GM18502 (cell line): ENCODE measurements around the gene QSOX1.

ENCODE experiments used
- ATAC-seq: cut with Tn5 transposase; IDR thresholded peaks from one replicate; pipeline ENCODE4 v1.9.1; 2021; ENCODE audit warnings: mild to moderate bottlenecking; ENCODE audit not compliant: unreplicated experiment, poor library complexity

QSOX1 gene

GRCh38 chr1:180230416-180230790, 75.7 kb downstream of the QSOX1 start:
- ATAC-seq = no peak

- ATAC-seq = no peak
Observed at GRCh38 chr1:180230791-180231505, 76.3 kb downstream of the QSOX1 start.

GRCh38 chr1:180231506-180231921, 76.8 kb downstream of the QSOX1 start:
- ATAC-seq = no peak

- no peak for ATAC-seq
Observed at GRCh38 chr1:180231936-180232335, 77.3 kb downstream of the QSOX1 start.

- ATAC-seq = no peak
Observed at GRCh38 chr1:180232521-180233043, 77.9 kb downstream of the QSOX1 start.

GRCh38 chr1:180233191-180234011, 78.7 kb downstream of the QSOX1 start:
- ATAC-seq = no peak

DNA sequence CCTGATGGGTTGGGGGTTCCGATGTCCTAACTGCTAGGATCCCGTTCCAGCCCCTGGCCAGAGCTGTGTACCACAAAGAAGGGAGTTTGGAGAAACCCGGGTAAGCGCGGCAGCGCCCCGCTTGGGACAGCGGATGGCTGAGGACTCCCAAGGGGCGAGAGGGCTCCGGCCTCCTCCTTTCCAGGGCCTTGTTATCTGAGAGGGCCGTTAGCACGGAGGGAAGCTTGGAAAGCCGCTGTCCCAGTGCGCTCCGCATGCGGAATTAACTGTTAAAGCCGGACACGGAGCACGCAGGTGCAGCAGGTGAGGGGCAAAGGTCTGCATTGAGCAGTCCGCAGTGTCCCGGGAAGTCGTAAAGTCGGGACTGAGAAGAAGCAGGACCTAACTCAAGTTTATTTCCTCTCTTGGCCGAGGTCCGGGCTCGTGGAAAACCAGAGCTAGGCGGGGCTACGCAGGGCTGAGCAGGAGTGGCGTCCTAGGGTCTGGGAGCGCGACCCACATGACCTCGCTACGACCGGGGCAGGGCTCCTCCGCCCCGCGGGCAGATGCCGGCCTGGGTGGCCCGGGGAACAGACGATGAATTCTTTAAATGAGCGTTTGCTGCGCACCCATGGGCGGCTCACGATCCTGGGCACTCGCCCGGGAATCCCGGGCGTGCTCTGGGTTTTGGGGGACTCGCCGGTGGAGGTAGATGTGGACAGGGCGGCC, 79.9 kb downstream of the QSOX1 start:
- no peak for ATAC-seq

GRCh38 chr1:180235077-180235501, 80.4 kb downstream of the QSOX1 start:
- no peak for ATAC-seq

DNA sequence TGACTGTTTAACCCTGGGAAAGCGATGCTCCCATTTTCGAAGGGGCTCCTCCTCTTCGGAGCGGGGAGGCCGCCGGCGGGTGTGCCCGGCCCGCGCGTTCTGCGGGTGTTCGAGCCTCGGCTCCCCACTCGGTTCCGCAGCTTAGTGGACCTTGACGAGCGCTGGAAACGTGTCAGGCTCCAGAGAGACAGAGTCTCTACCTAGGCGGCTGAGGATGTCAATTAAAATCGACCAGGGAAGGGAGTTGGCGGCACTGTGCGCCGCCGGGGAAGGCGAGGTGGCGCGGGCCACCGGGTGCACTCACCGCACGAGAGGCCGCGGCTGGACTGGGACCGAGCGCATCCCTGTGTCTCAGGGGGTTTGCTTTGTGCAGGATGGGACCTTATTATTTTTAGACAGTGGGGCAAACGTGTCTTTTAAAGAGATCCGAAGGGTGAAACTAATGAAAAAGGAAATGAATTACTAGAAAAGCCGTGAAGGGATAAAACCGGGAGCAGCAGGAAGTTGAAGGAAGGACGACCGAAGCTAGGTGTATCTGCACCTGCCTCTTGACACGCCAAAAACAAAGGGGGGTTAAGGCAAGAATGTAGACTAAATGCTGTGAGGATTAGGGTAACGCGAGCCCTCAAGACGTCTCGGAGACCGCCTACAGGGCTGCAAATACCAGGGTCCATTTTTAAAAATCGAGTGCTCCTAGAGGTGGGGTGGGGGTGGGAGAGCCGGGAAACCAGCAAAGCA, 81.0 kb downstream of the QSOX1 start:
- ATAC-seq = no peak

- ATAC-seq = no peak
Observed at GRCh38 chr1:180236698-180237509, 82.2 kb downstream of the QSOX1 start.

- no peak for ATAC-seq
Observed at GRCh38 chr1:180237869-180238476, 83.3 kb downstream of the QSOX1 start.

GRCh38 chr1:180238675-180239074, 84.0 kb downstream of the QSOX1 start:
- no peak for ATAC-seq

GRCh38 chr1:180239145-180240096, 84.8 kb downstream of the QSOX1 start:
- no peak for ATAC-seq

- no peak for ATAC-seq
Observed at GRCh38 chr1:180241716-180242544, 87.3 kb downstream of the QSOX1 start.

DNA sequence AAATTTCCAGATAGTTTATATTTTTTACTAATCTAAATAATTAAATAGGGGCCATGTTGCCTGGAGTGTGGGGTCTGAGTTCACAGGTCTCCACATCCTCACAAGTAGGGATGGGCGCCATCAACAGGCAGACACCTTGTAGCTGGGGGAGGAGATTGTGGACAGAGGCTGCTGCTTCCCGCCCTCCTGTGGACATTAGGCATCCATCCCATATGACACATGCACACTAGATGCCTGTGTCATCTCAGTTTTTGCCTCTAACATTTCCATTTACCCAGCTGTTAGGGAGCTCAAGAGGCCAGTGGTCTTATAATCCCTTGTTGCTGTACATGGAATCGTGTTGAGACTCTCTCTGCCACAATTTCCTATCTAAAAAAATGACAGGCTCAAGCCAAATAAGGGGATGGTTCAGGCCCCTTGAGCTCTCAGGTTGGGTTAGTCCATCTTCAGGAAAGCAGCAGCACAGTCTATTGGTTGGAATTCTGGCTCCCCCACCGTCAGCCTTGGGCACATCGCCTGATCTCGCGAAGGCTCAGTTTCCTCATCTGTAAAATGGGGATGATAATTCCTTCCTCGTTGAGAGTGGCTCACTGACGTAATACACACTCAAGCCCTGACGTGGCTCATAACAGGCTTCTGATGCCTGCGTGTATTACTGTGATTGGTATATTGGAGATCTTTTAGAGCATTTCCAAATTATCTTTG, 89.0 kb downstream of the QSOX1 start:
- no peak for ATAC-seq

- ATAC-seq = no peak
Observed at GRCh38 chr1:180244840-180245239, 90.2 kb downstream of the QSOX1 start.
